HEK293T (cell line): ENCODE measurements around the gene TECPR1.

Experiments used
- ARNT ChIP-seq: fragments of 450-650 bp; IDR thresholded peaks from 2 replicates; pipeline ENCODE4 v1.6.1; 2017; ENCODE audit warnings: mild to moderate bottlenecking
- BHLHE40 ChIP-seq: fragments of 450-650 bp; IDR thresholded peaks from 2 replicates; pipeline ENCODE4 v1.6.1; 2016; ENCODE audit warnings: mild to moderate bottlenecking, moderate library complexity, borderline replicate concordance
- TARDBP ChIP-seq: fragments of 450-650 bp; IDR thresholded peaks from 2 replicates; pipeline ENCODE4 v1.6.1; 2016

DNA sequence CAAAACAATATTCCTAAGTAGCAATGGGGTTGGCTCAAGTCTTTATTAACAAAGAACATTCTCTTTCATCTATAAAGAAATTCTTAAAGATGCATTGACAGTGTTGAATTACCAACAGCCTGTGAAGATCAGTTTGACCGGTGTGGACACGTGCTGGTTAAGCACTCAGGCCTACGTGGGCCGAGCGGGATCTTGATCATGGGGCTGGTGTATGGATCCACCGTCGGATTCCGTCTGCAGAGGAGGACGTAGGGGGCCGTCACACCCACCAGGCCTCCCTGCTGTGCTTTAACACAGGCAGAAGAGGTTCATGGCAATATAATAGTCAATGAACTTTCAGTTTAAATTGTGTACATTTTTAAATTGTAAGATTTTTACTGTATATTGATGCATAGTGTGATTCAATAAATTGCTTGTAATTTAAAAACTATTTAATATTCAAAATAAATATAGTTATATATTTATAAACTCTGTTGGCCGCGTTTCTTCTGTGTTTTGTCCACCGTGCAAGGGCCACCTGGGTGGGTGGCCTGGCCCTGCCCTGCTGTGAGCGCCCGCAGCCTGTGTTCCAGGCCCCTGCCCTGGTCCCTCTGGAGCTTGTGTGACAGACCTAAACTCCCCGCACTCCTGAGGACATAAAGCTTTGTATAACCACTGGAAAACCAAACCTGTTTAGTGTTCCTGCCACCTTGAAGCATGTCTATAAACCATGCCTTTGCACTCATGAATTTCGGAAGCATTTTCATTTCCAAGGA lies 42.7 kb downstream of the TECPR1 start:
- TF ChIP-seq TARDBP (no peak), ARNT (no peak), BHLHE40 (no peak)
